NCI-H446 treated with DMSO at 0.1 percent for 48 hours (cell line): Measurements from ENCODE around the gene FGFBP1.
A peak's percentile ranks its signal among the peaks of the same experiment; 100 is the strongest.

ENCODE experiments used
- DNase-seq: peaks from one replicate; lab custom pipeline; 2025; lab: John Stamatoyannopoulos, UW

FGFBP1 gene

GRCh38 chr4:15938640-15939039 lies at the start of gene FGFBP1:
Gene FGFBP1, minus strand, starts transcription at chr4:15938740. Its CDS starts 2,108 bp downstream, at chr4:15936632.
- no peak for DNase-seq

- DNase-seq = no peak
These were observed 49.7 kb upstream of the FGFBP1 start for GRCh38 chr4:15988222-15988621.

GRCh38 chr4:15986907-15987306 lies 48.4 kb upstream of the FGFBP1 start:
- DNase-seq = no peak

GRCh38 chr4:15983610-15984009 lies 45.1 kb upstream of the FGFBP1 start:
- no peak for DNase-seq

GRCh38 chr4:15982842-15983524 lies 44.4 kb upstream of the FGFBP1 start:
- DNase-seq = no peak

- DNase-seq = no peak
These were observed 38.2 kb upstream of the FGFBP1 start for GRCh38 chr4:15976456-15977447.

- DNase-seq = no peak
These were observed 32.7 kb upstream of the FGFBP1 start for GRCh38 chr4:15971068-15971801.

- DNase-seq = no peak
These were observed 30.2 kb upstream of the FGFBP1 start for GRCh38 chr4:15968551-15969300.

- no peak for DNase-seq
These were observed 26.8 kb upstream of the FGFBP1 start for GRCh38 chr4:15965325-15965724.

- DNase-seq = no peak
These were observed 25.6 kb upstream of the FGFBP1 start for GRCh38 chr4:15964159-15964558.

- DNase-seq = no peak
These were observed 25.0 kb upstream of the FGFBP1 start for GRCh38 chr4:15963576-15963975.

- DNase-seq = no peak
These were observed 24.5 kb upstream of the FGFBP1 start, which contains the start of gene FGFBP2 for GRCh38 chr4:15963001-15963451. Gene FGFBP2, minus strand, starts transcription at chr4:15963175. Its CDS starts 46 bp downstream, at chr4:15963129.

GRCh38 chr4:15961781-15962510 lies 23.4 kb upstream of the FGFBP1 start:
- no peak for DNase-seq

GRCh38 chr4:15958562-15958961 lies 20.0 kb upstream of the FGFBP1 start:
- DNase-seq = no peak

- peak; percentile 4 for DNase-seq
These were observed 17.8 kb upstream of the FGFBP1 start for GRCh38 chr4:15956179-15956850.

GRCh38 chr4:15955670-15956069 lies 17.1 kb upstream of the FGFBP1 start:
- DNase-seq = no peak

GRCh38 chr4:15953625-15954024 lies 15.1 kb upstream of the FGFBP1 start:
- no peak for DNase-seq

GRCh38 chr4:15951781-15952180 lies 13.2 kb upstream of the FGFBP1 start:
- DNase-seq = no peak

- no peak for DNase-seq
These were observed 10.3 kb upstream of the FGFBP1 start for GRCh38 chr4:15948826-15949225.

GRCh38 chr4:15947684-15948083 lies 9.1 kb upstream of the FGFBP1 start:
- no peak for DNase-seq
